ENCODE data around the gene ZNF385B. TPM values are rescaled to one million over a fixed set of nuclear protein-coding genes. Genes with fewer than 3 reads are reported as not detected.
A peak's percentile ranks its signal among the peaks of the same experiment; 100 is the strongest.

ZNF385B gene
- total RNA-seq, 2 experiments from 2014 or later, result not detected

GRCh38 chr2:179422037-179422643 is 439.3 kb downstream of the ZNF385B start:
- H3K9me3 Mint-ChIP-seq, result no peaks in the 10 kb centered on the region
- H3K4me1 Mint-ChIP-seq, result no peaks in the 10 kb centered on the region
- H3K4me3 Mint-ChIP-seq, result no peak overlapping the region
- POLR2A ChIA-PET, result no interaction called here
- no peak overlapping the region for H3K27ac Mint-ChIP-seq
- peaks cover 16% of the 10 kb centered on the region for H3K27me3 Mint-ChIP-seq
- H3K36me3 Mint-ChIP-seq, result no peaks in the 10 kb centered on the region
- no peak for ATAC-seq (ENCODE audit: low read depth)
- DNase-seq, result peak; percentile 38

DNA sequence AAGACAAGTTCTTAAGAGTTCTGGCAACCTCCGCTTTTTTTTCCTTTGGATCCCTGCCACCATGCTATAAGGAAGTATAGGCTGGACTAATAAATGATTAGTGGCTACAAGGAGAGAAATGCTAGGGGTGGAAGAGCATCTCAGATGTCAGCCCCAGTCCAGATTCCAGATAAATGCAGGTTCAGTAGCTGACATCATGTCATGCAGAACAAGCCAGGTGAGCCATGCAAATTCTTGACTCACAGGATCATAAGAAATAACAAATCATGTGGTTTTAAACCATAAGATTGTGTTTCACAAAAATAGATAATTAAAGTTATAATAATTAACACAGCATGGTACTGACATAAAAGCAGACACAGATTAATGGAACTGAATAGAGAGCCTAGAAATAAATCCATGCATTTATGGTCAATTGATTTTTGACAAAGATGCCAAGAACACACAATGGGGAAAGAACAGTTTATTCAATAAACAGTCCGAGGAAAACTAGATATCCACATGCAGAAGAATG is 443.9 kb downstream of the ZNF385B start:
- H3K9me3 Mint-ChIP-seq, result peaks cover 1% of the 10 kb centered on the region
- H3K36me3 Mint-ChIP-seq, result no peaks in the 10 kb centered on the region
- POLR2A ChIA-PET, result no interaction called here
- no peaks in the 10 kb centered on the region for H3K4me1 Mint-ChIP-seq
- H3K27me3 Mint-ChIP-seq, result peaks cover 9% of the 10 kb centered on the region
- no peak overlapping the region for H3K27ac Mint-ChIP-seq
- no peak for ATAC-seq (ENCODE audit: low read depth)
- DNase-seq, result no peak
- no peak overlapping the region for H3K4me3 Mint-ChIP-seq

- Mint-ChIP-seq H3K4me1 (peaks cover 7% of the 10 kb centered on the region), H3K36me3 (no peaks in the 10 kb centered on the region), H3K27ac (no peak overlapping the region), H3K9me3 (peaks cover 1% of the 10 kb centered on the region), H3K27me3 (peaks cover 12% of the 10 kb centered on the region), H3K4me3 (no peak overlapping the region)
- DNase-seq (no peak), ATAC-seq (ENCODE audit: low read depth) (no peak)
- POLR2A ChIA-PET, result no interaction called here
Observed at GRCh38 chr2:179412112-179412511, 449.3 kb downstream of the ZNF385B start.

GRCh38 chr2:179410552-179411356 is 450.7 kb downstream of the ZNF385B start:
- DNase-seq (no peak), ATAC-seq (ENCODE audit: low read depth) (peak; percentile 26)
- Mint-ChIP-seq H3K36me3 (no peaks in the 10 kb centered on the region), H3K27me3 (peaks cover 12% of the 10 kb centered on the region), H3K27ac (no peak overlapping the region), H3K4me3 (no peak overlapping the region), H3K4me1 (peaks cover 7% of the 10 kb centered on the region), H3K9me3 (peaks cover 1% of the 10 kb centered on the region)
- POLR2A ChIA-PET, result no interaction called here

DNA sequence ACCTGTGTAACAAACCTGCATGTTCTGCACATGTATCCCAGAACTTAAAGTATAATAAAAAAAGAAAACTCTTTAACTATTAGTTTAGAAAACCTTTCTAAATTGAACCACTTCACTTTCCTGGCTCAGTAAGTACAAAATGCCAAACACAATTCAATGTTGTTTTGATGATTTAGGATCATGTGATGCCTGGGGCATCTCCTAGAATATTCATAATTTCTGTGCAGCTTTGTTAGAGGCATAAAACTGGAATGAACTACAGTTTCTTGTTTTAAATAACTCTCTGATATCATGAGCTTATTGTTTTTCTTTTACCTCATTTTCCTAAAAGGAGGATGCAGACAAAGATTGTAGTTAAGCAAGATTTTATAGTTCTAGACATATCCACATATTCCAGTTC is 457.8 kb downstream of the ZNF385B start:
- DNase-seq (no peak), ATAC-seq (ENCODE audit: low read depth) (no peak)
- H3K4me1 Mint-ChIP-seq, result no peaks in the 10 kb centered on the region
- H3K27me3 Mint-ChIP-seq, result no peaks in the 10 kb centered on the region
- H3K4me3 Mint-ChIP-seq, result no peak overlapping the region
- H3K27ac Mint-ChIP-seq, result no peak overlapping the region
- no peaks in the 10 kb centered on the region for H3K36me3 Mint-ChIP-seq
- POLR2A ChIA-PET, result no interaction called here
- no peaks in the 10 kb centered on the region for H3K9me3 Mint-ChIP-seq

DNA sequence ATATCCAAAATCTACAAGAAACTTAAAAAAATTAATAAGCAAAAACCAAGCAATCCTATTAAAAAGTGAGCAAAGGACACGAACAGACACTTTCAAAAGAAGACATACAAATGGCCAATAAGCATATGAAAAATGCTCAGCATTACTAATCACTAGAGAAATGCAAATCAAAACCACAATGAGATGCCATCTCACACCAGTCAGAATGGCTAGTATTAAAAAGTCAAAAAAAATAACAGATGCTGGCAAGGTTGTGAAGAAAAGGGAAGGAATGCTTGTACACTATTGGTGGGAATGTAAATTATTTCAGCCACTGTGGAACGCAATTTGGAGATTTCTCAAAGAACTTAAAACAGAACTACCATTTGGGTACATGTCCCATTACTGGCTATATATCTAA is 467.9 kb downstream of the ZNF385B start:
- DNase-seq (no peak), ATAC-seq (ENCODE audit: low read depth) (no peak)
- H3K27ac Mint-ChIP-seq, result no peak overlapping the region
- no peaks in the 10 kb centered on the region for H3K27me3 Mint-ChIP-seq
- no peaks in the 10 kb centered on the region for H3K36me3 Mint-ChIP-seq
- H3K4me3 Mint-ChIP-seq, result no peak overlapping the region
- H3K9me3 Mint-ChIP-seq, result no peaks in the 10 kb centered on the region
- H3K4me1 Mint-ChIP-seq, result no peaks in the 10 kb centered on the region
- POLR2A ChIA-PET, result no interaction called here

Small RNAs within 50 kb of the gene (microRNA-seq; reads per million reads assigned to microRNA genes)
- gene MIR1258, result not detected

Other genes with a start within 250 kb of the ZNF385B start
- gene CWC22, start 145.7 kb upstream of the ZNF385B start, total RNA-seq, result 10 to 100 TPM; 22.2 to 23.0 TPM

All from activated naive CD8-positive, alpha-beta T cell treated with anti-CD3 and anti-CD28 coated beads, Interleukin-2, amount 10 ng/mL, durations not matched to agents 7 days and 5 days (primary cell).